ENCODE results near the gene ST6GALNAC4.

GRCh38 chr9:127923046-127923445 is 6.2 kb upstream of the ST6GALNAC4 start:
- TF ChIP-seq CTCF (IDR thresholded peaks at IDR 0.05) (no peak), POLR2A (IDR thresholded peaks at IDR 0.05) (no peak)
